ENCODE results near the gene GARRE1. TPM values are rescaled to one million over a fixed set of nuclear protein-coding genes. Genes with fewer than 3 reads are reported as not detected.

GARRE1 gene
- total RNA-seq, 1 donor from 2014 or later = 22.5 TPM

DNA sequence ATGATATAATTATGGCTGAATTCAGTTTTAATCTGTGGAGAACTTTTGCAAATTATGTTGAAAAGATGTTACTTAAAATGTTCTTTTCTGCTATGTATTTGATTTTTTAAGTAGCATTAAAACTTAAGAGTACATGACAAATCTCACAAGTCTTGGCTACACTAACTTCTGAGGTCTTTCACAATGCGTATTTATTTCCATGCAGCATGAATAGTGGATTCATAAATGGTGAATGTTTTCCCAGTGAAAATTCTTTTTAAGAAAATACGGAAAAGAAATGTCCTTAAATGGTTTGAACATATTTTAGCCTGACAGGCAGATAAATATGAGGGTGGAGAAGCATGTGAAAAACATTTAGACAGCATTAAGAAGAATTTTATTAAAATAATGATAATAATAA, 30.2 kb downstream of the GARRE1 start:
- no peaks in the 10 kb centered on the region for H3K27me3 Mint-ChIP-seq
- TF ChIP-seq CTCF (conservative IDR thresholded peaks at IDR 0.05) = no peak
- H3K36me3 Mint-ChIP-seq = peaks cover 6% of the 10 kb centered on the region
- DNase-seq (ENCODE audit: extremely low spot score, unreplicated experiment) = no peak
- H3K27ac Mint-ChIP-seq = no peak overlapping the region
- peaks cover 7% of the 10 kb centered on the region for H3K4me1 Mint-ChIP-seq (ENCODE audit: unreplicated experiment)
- no peaks in the 10 kb centered on the region for H3K9me3 Mint-ChIP-seq
- H3K4me3 Mint-ChIP-seq = no peak overlapping the region

DNA sequence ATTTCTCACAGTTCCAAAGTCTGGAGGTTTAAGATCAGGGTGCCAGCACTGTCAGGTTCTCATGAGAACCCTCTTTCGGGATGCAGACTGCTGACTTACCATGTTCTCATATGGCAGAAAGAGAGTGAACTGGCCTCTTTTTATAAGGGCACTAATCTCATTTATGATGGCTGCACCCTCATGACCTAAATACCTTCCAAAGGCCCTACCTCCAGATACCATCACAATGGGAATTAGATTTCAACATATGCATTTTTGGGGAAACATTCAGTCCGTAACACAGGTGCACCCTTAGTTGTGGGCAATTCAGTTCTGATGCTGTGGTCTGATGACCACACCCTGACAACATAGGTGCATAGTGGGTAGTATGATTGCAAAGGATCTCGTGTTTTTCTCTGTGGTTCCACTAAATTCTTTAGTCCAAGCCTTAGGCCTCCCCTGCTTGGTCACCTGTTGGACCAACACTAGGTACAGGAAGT, 33.3 kb downstream of the GARRE1 start:
- peaks cover 3% of the 10 kb centered on the region for H3K4me1 Mint-ChIP-seq (ENCODE audit: unreplicated experiment)
- no peak for TF ChIP-seq CTCF (conservative IDR thresholded peaks at IDR 0.05)
- H3K27me3 Mint-ChIP-seq = no peaks in the 10 kb centered on the region
- no peak overlapping the region for H3K4me3 Mint-ChIP-seq
- H3K9me3 Mint-ChIP-seq = no peaks in the 10 kb centered on the region
- no peak for DNase-seq (ENCODE audit: extremely low spot score, unreplicated experiment)
- H3K36me3 Mint-ChIP-seq = peaks cover 3% of the 10 kb centered on the region
- no peak overlapping the region for H3K27ac Mint-ChIP-seq

- Mint-ChIP-seq H3K27ac (no peak overlapping the region), H3K4me1 (ENCODE audit: unreplicated experiment) (peaks cover 4% of the 10 kb centered on the region), H3K36me3 (peaks cover 4% of the 10 kb centered on the region), H3K9me3 (no peaks in the 10 kb centered on the region), H3K4me3 (no peak overlapping the region), H3K27me3 (no peaks in the 10 kb centered on the region)
- no peak for DNase-seq (ENCODE audit: extremely low spot score, unreplicated experiment)
- no peak for TF ChIP-seq CTCF (conservative IDR thresholded peaks at IDR 0.05)
Observed at GRCh38 chr19:34288381-34288780, 34.0 kb downstream of the GARRE1 start.

DNA sequence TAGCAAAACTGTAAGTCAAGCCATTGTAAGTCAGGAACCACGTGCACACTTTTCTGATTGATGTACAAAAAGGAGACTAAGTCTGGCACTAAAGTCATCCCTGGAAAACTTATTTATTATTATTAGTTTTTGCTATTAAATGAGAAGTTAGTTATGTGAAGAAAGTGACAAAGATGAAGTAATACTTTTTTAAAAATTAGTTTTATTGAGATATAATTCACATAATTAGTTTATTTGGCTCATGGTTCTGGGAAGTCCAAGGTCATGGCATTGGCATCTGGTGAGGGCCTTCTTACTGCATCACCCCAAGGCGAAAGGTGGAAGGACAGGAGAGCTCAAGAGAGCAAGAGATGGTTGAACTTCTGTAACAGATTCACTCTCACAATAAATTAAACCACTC, 36.9 kb downstream of the GARRE1 start:
- Mint-ChIP-seq H3K36me3 (peaks cover 4% of the 10 kb centered on the region), H3K4me1 (ENCODE audit: unreplicated experiment) (peaks cover 4% of the 10 kb centered on the region), H3K4me3 (no peak overlapping the region), H3K27me3 (no peaks in the 10 kb centered on the region), H3K27ac (no peak overlapping the region), H3K9me3 (no peaks in the 10 kb centered on the region)
- no peak for TF ChIP-seq CTCF (conservative IDR thresholded peaks at IDR 0.05)
- DNase-seq (ENCODE audit: extremely low spot score, unreplicated experiment) = no peak

DNA sequence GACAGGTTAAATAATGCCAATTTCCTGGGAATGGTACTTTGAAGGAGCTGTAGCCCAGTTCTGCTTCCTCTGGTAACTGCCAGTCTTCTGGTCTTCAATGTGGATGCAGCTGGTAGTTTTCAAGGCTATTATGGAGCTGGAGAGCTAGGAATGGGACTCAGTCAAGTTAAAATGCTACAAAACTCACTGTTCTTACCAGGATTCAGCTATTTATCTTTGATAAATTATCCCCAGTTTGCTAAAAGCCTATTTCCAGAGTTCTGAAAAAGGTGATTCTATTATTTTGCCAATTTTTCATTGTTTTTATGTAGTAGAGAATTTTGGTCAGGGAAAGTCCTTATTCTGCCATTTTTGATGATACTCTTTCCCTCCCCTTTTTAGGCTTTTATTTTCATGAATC, 40.7 kb downstream of the GARRE1 start:
- H3K36me3 Mint-ChIP-seq = peaks cover 8% of the 10 kb centered on the region
- no peak for DNase-seq (ENCODE audit: extremely low spot score, unreplicated experiment)
- TF ChIP-seq CTCF (conservative IDR thresholded peaks at IDR 0.05) = no peak
- no peaks in the 10 kb centered on the region for H3K27me3 Mint-ChIP-seq
- no peak overlapping the region for H3K4me3 Mint-ChIP-seq
- no peak overlapping the region for H3K27ac Mint-ChIP-seq
- H3K4me1 Mint-ChIP-seq (ENCODE audit: unreplicated experiment) = peaks cover 7% of the 10 kb centered on the region
- H3K9me3 Mint-ChIP-seq = no peaks in the 10 kb centered on the region

Data from type B pancreatic cell (in vitro differentiated cells).